HEK293 (cell line): ENCODE results near the gene TTLL5.

Experiments used
- CTCF ChIA-PET: fragments of 350-600 bp; formaldehyde crosslinking; extraction: SDS; loops from one replicate; lab custom pipeline; 2021; ENCODE audit warnings: antibody characterized with exemption; lab: Yijun Ruan, JAX
- POLR2A ChIA-PET: fragments of 300-600 bp; formaldehyde crosslinking; extraction: SDS; loops from one replicate; lab custom pipeline; 2020; ENCODE audit warnings: antibody characterized with exemption, inconsistent platforms; lab: Yijun Ruan, JAX
- H3K27ac ChIP-seq: fragments of 200-500 bp; sonication (Bioruptor generic); 2 replicates; pipeline ENCODE4 v1.5.1; 2014; ENCODE audit warnings: low read depth, low read length, control low read depth, inconsistent platforms; ENCODE audit errors: extremely low read depth
- H3K36me3 ChIP-seq, 2 experiments: fragments of 200-500 bp in 1 of 2; sonication (Bioruptor generic) in 1 of 2; 1 replicate in 1 of 2; 2 replicates in 1 of 2; pipeline ENCODE4 v1.5.1; 2014 to 2017; ENCODE audit warnings: inconsistent platforms in 2 of 2, low read length in 2 of 2; ENCODE audit not compliant: control insufficient read depth in 2 of 2, insufficient read depth in 1 of 2
- H3K4me1 ChIP-seq: fragments of 200-500 bp; sonication (Bioruptor generic); 2 replicates; pipeline ENCODE4 v1.5.1; 2014; ENCODE audit warnings: mild to moderate bottlenecking, low read length, inconsistent platforms; ENCODE audit not compliant: control insufficient read depth, insufficient read depth
- H3K4me3 ChIP-seq: 2 replicates; pipeline ENCODE4 v1.5.1; 2011; ENCODE audit warnings: low read depth, mild to moderate bottlenecking, control low read depth, low read length, moderate library complexity
- H3K9me3 ChIP-seq: fragments of 200-500 bp; sonication (Bioruptor generic); 2 replicates; pipeline ENCODE4 v1.5.1; 2014; ENCODE audit warnings: low read depth, low read length, inconsistent platforms; ENCODE audit not compliant: control insufficient read depth, insufficient read depth
- ATF2 ChIP-seq: fragments of 450-650 bp; formaldehyde crosslinking; IDR thresholded peaks from 2 replicates; pipeline ENCODE4 v1.5.1; 2016; ENCODE audit warnings: missing biosample characterization, missing genetic modification characterization, low read depth
- BCL11B ChIP-seq: fragments of 450-650 bp; formaldehyde crosslinking; IDR thresholded peaks from 2 replicates; pipeline ENCODE4 v1.5.1; 2016; ENCODE audit warnings: low read depth, missing biosample characterization, missing genetic modification characterization
- ELK4 ChIP-seq: IDR thresholded peaks from 2 replicates; pipeline ENCODE4 v1.6.1; 2011; ENCODE audit warnings: mild to moderate bottlenecking, low read depth, low read length, borderline replicate concordance
- MZF1 ChIP-seq: fragments of 450-650 bp; formaldehyde crosslinking; IDR thresholded peaks from 2 replicates; pipeline ENCODE4 v1.5.1; 2017; ENCODE audit warnings: missing biosample characterization, missing genetic modification characterization, borderline replicate concordance
- REPIN1 ChIP-seq: fragments of 450-650 bp; formaldehyde crosslinking; IDR thresholded peaks from 2 replicates; pipeline ENCODE4 v1.5.1; 2017; ENCODE audit warnings: missing biosample characterization, missing genetic modification characterization, low read depth
- ZEB2 ChIP-seq: fragments of 450-650 bp; formaldehyde crosslinking; IDR thresholded peaks from 2 replicates; pipeline ENCODE4 v1.5.1; 2016; ENCODE audit warnings: missing biosample characterization, missing genetic modification characterization
- ZNF157 ChIP-seq: fragments of 450-650 bp; formaldehyde crosslinking; IDR thresholded peaks from 2 replicates; pipeline ENCODE4 v1.5.1; 2016; ENCODE audit warnings: missing biosample characterization, missing genetic modification characterization
- ZNF221 ChIP-seq: fragments of 450-650 bp; formaldehyde crosslinking; IDR thresholded peaks from 2 replicates; pipeline ENCODE4 v1.5.1; 2017; ENCODE audit warnings: missing biosample characterization, missing genetic modification characterization, borderline replicate concordance
- ZNF292 ChIP-seq: fragments of 450-650 bp; formaldehyde crosslinking; IDR thresholded peaks from 2 replicates; pipeline ENCODE4 v1.5.1; 2016; ENCODE audit warnings: low read depth, missing biosample characterization, missing genetic modification characterization, borderline replicate concordance
- ZNF335 ChIP-seq: fragments of 450-650 bp; formaldehyde crosslinking; conservative IDR thresholded peaks from 2 replicates; pipeline ENCODE4 v1.5.1; 2016; ENCODE audit warnings: missing biosample characterization, missing genetic modification characterization
- ZNF350 ChIP-seq: fragments of 450-650 bp; formaldehyde crosslinking; IDR thresholded peaks from 2 replicates; pipeline ENCODE4 v1.5.0; 2017; ENCODE audit warnings: missing biosample characterization, mild to moderate bottlenecking, missing genetic modification characterization
- ZNF600 ChIP-seq: fragments of 450-650 bp; formaldehyde crosslinking; IDR thresholded peaks from 2 replicates; pipeline ENCODE4 v1.5.1; 2016; ENCODE audit warnings: missing biosample characterization, missing genetic modification characterization
- ZNF660 ChIP-seq: fragments of 450-650 bp; IDR thresholded peaks from 2 replicates; pipeline ENCODE4 v1.5.1; 2018; ENCODE audit warnings: missing biosample characterization, mild to moderate bottlenecking, missing genetic modification characterization
- ZNF664 ChIP-seq: fragments of 450-650 bp; formaldehyde crosslinking; IDR thresholded peaks from 2 replicates; pipeline ENCODE4 v1.5.1; 2016; ENCODE audit warnings: missing biosample characterization, missing genetic modification characterization
- ZNF704 ChIP-seq: fragments of 450-650 bp; formaldehyde crosslinking; IDR thresholded peaks from 2 replicates; pipeline ENCODE4 v1.5.1; 2016; ENCODE audit warnings: missing biosample characterization, missing genetic modification characterization
- ZNF777 ChIP-seq: fragments of 450-650 bp; formaldehyde crosslinking; IDR thresholded peaks from 2 replicates; pipeline ENCODE4 v1.5.1; 2017; ENCODE audit warnings: missing biosample characterization, missing genetic modification characterization, borderline replicate concordance
- TF ChIP-seq, protein P1 (sequence below): sonication (generic); formaldehyde crosslinking; IDR thresholded peaks from 2 replicates; pipeline ENCODE4 v1.8.1; 2022; ENCODE audit warnings: mild to moderate bottlenecking, moderate library complexity, missing genetic modification reagents

Gene TTLL5

GRCh38 chr14:75928690-75929181 lies 267.7 kb downstream of the TTLL5 start:
- CTCF ChIA-PET, result interaction anchor here (0.7 kb wide), 1 partner anchor 42 kb away, joined by 3 read pairs; no protein-coding TSS in a partner anchor
- Histone ChIP-seq H3K27ac (no peak overlapping the region), H3K36me3 (no peaks in the 10 kb centered on the region), H3K9me3 (no peaks in the 10 kb centered on the region), H3K4me3 (no peak overlapping the region), H3K4me1 (0 out of 2 replicates have a peak, but pooled peaks cover 3% of the 10 kb centered on the region)
- TF ChIP-seq ELK4, result no peak
- no peak for TF ChIP-seq ZEB2 (tag by site-specific recombination)
- no peak for TF ChIP-seq ZNF292 (tag by site-specific recombination)
- TF ChIP-seq ZNF350, result no peak
- POLR2A ChIA-PET, result no interaction called here

DNA sequence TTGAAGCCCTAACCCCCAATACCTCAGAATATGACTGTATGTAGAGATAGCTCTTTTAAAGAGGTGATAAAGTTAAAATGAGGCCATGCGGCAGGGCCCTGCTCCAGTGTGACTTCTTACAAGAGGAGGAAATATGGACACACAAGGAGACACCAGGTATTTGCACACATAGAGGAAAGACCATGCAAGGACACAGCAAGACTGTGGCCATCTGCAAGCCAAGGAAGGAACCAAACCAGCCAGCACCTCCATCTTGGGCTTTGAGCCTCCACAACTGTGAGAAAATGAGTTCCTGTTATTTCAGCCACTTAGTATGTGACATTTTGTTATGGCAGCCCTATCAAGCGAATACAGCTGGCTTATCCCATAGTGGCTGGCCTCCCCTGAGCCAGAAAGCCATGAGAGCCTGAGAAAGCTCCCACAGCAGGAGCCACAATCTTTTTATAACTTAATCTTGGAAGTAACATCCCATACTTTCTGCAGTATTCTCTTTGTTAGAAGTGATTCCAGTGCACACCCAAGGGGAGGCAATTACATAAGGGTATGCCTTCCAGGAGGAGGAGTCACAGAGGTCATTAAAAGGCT lies 272.8 kb downstream of the TTLL5 start:
- POLR2A ChIA-PET, result no interaction called here
- H3K4me3 ChIP-seq, result no peak overlapping the region
- H3K27ac ChIP-seq, result no peak overlapping the region
- CTCF ChIA-PET, result interaction anchor here (1.2 to 1.6 kb wide), 2 partner anchors 222 to 225 kb away, joined by 3 to 5 read pairs; no protein-coding TSS in a partner anchor
- TF ChIP-seq ZNF600 (no peak), ZNF777 (no peak), MZF1 (tag by site-specific recombination) (no peak), ZNF157 (tag by site-specific recombination) (no peak), ZNF664 (tag by site-specific recombination) (no peak), ATF2 (tag by site-specific recombination) (no peak)
- H3K9me3 ChIP-seq, result no peaks in the 10 kb centered on the region
- no peaks in the 10 kb centered on the region for H3K36me3 ChIP-seq
- peaks cover 8% of the 10 kb centered on the region; the same call in 1 of the 2 replicates for H3K4me1 ChIP-seq

- Histone ChIP-seq H3K4me3 (no peak overlapping the region), H3K9me3 (no peaks in the 10 kb centered on the region), H3K4me1 (peaks cover 8% of the 10 kb centered on the region; the same call in 1 of the 2 replicates), H3K36me3 (no peaks in the 10 kb centered on the region), H3K27ac (no peak overlapping the region)
- POLR2A ChIA-PET, result no interaction called here
- TF ChIP-seq ZNF221 (tag by site-specific recombination), result no peak
- TF ChIP-seq ZNF335 (tag by site-specific recombination), result no peak
- TF ChIP-seq REPIN1 (tag by site-specific recombination), result no peak
- TF ChIP-seq, protein P1, sequence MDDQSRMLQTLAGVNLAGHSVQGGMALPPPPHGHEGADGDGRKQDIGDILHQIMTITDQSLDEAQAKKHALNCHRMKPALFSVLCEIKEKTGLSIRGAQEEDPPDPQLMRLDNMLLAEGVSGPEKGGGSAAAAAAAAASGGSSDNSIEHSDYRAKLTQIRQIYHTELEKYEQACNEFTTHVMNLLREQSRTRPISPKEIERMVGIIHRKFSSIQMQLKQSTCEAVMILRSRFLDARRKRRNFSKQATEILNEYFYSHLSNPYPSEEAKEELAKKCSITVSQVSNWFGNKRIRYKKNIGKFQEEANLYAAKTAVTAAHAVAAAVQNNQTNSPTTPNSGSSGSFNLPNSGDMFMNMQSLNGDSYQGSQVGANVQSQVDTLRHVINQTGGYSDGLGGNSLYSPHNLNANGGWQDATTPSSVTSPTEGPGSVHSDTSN (CRISPR knock-in tag), result no peak
- TF ChIP-seq ZNF664 (tag by site-specific recombination), result no peak
- no peak for TF ChIP-seq BCL11B (tag by site-specific recombination)
- TF ChIP-seq ZNF704 (tag by site-specific recombination), result no peak
- no peak for TF ChIP-seq ZNF660
- CTCF ChIA-PET, result interaction anchor here (0.9 to 1.9 kb wide), 3 partner anchors 29 to 224 kb away, joined by 3 to 9 read pairs (median 5); no protein-coding TSS in a partner anchor
These were observed 274.1 kb downstream of the TTLL5 start for GRCh38 chr14:75934998-75935628.
